GM18517 (cell line): Measurements from ENCODE around the gene CAVIN1.
"Not testable (repeated sequence)": the region's sequence is repeated elsewhere in the genome, so short reads cannot be mapped to it uniquely, and the experiment has no call there.

ENCODE experiments used
- ATAC-seq: cut with Tn5 transposase; IDR thresholded peaks from one replicate; pipeline ENCODE4 v1.9.1; 2021; ENCODE audit warnings: mild to moderate bottlenecking, moderate library complexity; ENCODE audit not compliant: unreplicated experiment

Gene CAVIN1

DNA sequence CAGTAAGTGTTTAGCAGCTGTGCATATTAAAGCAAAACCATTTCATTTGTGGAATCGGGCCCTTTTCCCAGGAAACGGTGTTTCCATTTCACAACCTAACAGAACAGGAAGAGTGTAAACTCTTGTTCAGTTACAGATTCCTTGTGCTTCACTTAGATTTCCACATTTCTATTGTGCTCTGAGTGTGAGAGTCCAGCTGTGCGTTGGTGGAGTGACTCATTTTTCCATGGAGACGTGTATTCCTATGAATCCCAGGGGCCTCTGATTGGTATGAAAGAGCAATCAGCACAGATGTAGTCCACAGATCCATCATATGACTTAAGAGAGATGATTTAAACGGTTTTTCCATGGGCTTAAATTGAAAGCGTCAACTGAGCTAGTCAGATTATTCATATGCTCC, 13.3 kb upstream of the CAVIN1 start:
- no peak for ATAC-seq

- no peak for ATAC-seq
Measured at GRCh38 chr17:42431758-42432161, 8.7 kb upstream of the CAVIN1 start.

- ATAC-seq = no peak
Measured at GRCh38 chr17:42429726-42430447, 6.8 kb upstream of the CAVIN1 start.

DNA sequence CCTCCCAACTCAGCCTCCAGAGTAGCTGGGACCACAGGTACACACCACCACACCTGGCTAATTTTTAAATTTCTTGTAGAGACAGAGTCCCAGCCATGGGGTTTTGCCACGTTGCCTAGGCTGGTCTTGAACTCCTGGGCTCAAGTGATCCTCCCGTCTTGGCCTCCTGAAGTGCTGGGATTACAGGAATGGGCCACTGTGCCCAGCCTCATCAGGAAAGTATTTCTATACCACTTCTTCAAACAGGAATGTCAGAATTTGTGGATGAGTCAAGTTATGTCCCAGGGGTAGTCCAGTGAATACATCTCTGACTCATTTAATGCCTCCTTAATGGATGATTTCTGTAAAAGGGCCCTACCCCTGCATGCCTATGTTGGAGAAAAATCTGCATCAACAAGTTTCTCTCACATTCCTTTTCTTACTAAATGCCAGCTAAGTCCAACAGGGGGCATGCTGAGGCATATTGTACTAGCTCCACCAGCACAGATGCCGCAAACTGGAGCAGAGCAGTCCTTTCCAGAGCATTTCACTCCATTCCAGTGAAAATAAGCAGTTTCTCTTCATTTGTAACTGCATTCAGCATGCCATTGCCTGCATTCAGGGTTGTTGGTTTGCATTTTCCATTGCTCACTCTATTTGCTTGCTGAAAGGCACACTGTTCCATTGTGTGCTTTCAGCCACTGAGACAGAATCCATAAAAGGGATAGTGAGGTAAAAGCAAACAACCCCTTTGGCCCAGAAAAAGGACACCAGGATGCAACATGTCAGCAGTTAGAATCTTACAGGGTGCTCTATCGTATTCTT, 5.3 kb upstream of the CAVIN1 start:
- ATAC-seq = no peak

DNA sequence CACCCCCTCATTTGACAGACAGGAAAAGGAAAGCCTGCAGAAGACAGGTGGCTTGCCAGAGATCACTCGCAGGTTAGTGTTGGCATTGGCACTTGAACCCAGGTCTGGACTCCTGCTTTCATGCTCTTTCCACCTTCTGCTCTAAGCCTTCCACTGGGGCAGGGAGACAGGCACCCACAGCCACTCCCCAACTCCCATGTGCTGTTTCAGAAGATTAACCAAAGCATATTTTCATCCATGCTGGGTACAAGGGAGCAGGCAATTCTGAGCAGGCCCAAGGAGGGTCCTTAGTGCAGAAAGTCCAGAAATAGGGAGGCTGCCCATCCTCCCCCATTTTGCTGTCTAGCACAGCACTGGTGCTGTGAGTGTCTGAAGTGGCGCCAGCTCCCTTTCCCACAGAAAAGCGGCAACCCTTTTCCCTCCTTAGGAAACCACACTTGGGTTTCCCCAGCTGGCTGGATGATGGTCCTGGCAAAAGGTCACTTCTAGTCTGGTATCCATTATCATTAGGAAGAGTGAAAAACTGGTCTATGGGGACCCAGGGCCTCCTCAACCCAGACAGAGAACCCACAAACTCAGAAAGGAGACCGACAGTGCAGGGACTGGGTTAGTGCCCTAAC, 2.0 kb upstream of the CAVIN1 start:
- ATAC-seq = no peak

DNA sequence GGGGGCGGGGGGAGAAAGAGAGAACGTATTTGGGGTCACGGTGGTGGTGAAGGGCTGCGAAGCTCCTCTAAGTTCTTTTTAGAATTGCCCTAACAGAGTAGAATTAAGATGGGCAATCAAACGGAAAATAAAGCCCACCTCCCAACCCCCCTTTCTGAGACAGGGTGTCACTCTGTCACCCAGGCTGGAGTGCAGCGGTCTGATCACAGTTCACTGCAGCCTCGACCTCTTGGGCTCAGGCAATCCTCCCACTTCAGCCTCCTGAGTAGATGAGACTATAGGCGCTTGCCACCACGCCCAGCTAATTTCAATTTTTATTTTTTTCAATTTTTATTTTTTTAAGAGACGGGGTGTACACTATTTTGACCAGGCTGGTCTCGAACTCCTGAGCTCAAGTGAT, 710 bp upstream of the CAVIN1 start:
- ATAC-seq = no peak

DNA sequence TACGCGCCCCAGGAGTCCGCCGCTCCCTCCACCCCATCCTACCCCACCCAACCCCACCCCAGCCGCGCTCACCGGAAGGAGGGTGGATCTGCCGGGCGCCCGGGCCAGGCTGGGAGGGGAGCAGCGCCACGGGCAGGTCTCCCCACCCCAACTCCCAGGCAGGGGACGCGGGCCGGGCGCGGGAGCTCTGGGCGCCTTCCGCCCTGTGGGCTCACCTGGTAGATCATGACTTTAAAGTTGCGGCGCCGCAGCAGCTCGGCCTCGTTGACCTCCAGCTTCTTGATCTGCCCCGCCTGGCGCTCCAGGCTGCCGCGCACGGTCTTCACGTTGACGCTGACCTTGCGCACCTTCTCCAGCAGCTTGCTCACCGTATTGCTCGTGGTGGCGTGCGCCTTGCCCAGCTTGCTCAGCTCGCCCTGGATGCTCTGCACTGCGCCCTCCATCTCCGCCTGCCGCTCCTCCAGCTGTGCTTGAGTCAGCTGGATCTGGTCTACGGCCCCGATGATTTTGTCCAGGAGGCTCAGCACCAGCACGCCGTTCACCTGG, 571 bp downstream of the CAVIN1 start:
- ATAC-seq = no peak

DNA sequence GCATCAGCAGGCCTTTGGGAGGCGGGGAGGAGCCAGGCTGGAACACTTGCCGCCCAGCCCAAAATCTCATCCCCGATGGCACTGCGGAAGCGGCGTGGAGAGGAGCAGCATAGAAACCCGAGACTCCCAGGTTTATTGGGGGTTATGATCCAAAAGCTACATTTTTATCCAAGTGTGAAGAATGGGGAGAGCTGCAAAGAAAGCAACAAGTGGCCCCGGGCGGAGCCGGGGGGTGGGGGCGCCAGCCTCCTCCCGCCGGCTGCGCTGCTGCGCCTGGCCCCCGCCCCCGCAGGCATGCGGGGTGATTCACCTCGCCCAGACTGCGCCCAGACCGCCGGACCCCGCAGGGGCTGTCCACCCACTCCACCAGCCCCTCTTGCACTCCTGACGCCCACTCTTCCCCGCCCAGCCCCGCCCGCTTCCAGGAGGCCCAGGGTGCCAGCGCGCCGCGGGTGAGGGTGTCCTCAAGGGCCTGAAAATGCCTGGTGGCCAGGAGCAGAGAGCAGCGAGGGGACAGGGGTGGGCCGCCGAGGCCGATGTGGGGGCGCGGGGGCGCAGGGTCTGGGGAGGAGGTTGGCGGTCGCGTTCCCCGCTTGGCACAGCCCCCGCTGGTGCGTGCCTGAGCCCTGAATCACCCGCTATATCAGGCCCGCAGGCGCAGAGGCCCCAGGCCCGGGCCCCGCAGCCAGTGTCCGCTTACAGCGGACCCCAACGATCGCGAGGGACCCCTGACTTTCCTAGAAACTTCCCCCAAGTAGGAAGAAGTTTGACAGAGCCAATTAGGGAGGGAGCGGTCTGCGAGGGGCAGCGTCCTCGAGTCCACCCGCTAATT, 1.3 kb downstream of the CAVIN1 start:
- no peak for ATAC-seq

DNA sequence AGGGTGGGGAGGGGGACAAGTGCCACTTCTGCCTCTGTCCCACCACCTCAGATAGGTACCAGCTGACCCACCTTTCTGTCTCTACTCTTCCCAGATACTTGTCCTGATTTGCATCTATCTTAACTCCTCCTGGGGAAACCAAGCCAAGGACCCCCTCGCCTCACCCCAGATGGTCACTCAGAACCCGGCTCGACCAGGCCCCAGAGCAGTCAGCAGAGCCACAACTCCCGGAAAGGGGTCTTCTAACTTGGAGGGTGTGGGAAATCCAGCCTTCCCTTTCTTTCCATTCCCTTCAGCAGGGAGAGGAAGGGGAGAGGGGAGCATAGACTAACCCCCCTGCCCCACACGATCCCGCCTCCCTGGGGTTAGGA, 1.9 kb downstream of the CAVIN1 start:
- ATAC-seq = no peak

DNA sequence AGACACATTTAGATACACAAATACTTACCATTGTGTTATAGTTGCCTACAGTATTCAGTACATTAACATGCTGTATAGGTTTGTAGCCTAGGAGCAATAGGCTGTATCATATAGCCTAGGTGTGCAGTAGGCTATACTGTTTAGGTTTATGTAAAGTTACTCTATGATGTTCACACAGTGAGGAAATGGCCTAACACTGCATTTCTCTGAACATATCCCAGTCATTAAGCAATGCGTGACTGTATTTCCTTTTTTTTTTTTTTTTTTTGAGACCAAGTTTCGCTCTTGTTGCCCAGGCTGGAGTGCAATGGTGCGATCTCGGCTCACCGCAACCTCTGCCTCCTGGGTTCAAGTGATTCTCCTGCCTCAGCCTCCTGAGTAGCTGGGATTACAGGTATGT, 5.1 kb downstream of the CAVIN1 start:
- ATAC-seq = not testable (repeated sequence)

GRCh38 chr17:42414704-42415409, 8.2 kb downstream of the CAVIN1 start:
- no peak for ATAC-seq

- no peak for ATAC-seq
Measured at GRCh38 chr17:42413464-42414040, 9.5 kb downstream of the CAVIN1 start.

- ATAC-seq = no peak
Measured at GRCh38 chr17:42411905-42412679, 11.0 kb downstream of the CAVIN1 start.

- ATAC-seq = no peak
Measured at GRCh38 chr17:42411361-42411760, 11.7 kb downstream of the CAVIN1 start.

DNA sequence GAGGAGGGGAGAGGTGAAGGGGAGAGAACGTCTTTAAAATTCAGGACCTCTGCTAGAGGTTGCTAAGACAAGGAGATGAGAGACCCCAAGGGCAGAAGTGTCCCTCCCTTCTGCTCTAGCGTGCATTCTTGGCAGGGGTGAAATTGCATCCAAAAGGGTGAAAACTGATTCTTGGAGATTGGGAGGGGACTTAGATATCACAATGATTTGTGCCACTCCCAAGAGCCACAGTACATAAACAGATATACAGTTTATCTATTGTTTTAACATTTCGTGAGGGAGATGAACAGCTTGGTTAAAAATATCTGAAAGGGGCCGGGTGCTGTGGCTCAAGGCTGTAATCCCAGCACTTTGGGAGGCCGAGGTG, 12.8 kb downstream of the CAVIN1 start:
- ATAC-seq = no peak

- no peak for ATAC-seq
Measured at GRCh38 chr17:42409523-42410318, 13.3 kb downstream of the CAVIN1 start.

DNA sequence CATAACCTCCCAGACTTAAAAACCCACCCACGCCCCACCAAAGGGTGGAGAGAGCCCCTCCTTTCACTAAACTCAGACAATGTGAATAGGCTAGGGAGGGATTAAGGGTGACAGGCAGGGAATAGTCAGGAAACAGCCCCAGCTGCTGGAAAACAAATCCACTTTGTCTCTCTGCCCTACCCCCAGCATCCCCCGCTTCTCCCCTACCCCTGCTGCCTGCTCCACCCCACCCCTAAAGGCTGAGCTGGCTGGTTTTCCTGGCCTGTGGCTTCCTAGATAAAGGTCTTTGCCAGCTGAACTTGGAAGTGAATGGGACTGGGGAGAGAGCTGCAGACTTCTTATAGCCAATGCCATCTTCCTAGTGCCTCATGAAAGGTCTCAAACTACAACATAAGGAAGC, 15.0 kb downstream of the CAVIN1 start:
- no peak for ATAC-seq

GRCh38 chr17:42407289-42407836, 15.7 kb downstream of the CAVIN1 start:
- no peak for ATAC-seq
